Activated CD4-positive, alpha-beta memory T cell treated with anti-CD3 and anti-CD28 coated beads, Interleukin-2, amount 10 ng/mL, durations not matched to agents 7 days and 5 days (primary cell): ENCODE data around the gene HLCS. TPM values are rescaled to one million over a fixed set of nuclear protein-coding genes. Genes with fewer than 3 reads are reported as not detected.

ENCODE experiments used
- CTCF ChIA-PET: fragments of 350-600 bp; sonication (Branson Sonifier 250); formaldehyde crosslinking; loops from one replicate; lab custom pipeline; 2021; ENCODE audit warnings: antibody characterized with exemption, inconsistent platforms; lab: Charles Lee
- POLR2A ChIA-PET: fragments of 350-600 bp; sonication (Branson Sonifier 250); formaldehyde crosslinking; loops from one replicate; lab custom pipeline; 2021; ENCODE audit warnings: antibody characterized with exemption; lab: Charles Lee
- DNase-seq: peaks from one replicate; pipeline ENCODE4 v3.0.0-alpha.2; 2020
- H3K27ac Mint-ChIP-seq: one replicate; pipeline ENCODE4 v1.8.0; 2021; ENCODE audit warnings: mild to moderate bottlenecking, mixed read lengths
- H3K27me3 Mint-ChIP-seq: one replicate; pipeline ENCODE4 v1.8.0; 2021; ENCODE audit warnings: mixed read lengths
- H3K36me3 Mint-ChIP-seq: one replicate; pipeline ENCODE4 v1.8.0; 2021; ENCODE audit warnings: low read depth, mixed read lengths
- H3K4me1 Mint-ChIP-seq: one replicate; pipeline ENCODE4 v1.8.0; 2021; ENCODE audit warnings: mixed read lengths
- H3K4me3 Mint-ChIP-seq: one replicate; pipeline ENCODE4 v1.8.0; 2021; ENCODE audit warnings: mild to moderate bottlenecking, mixed read lengths
- H3K9me3 Mint-ChIP-seq: one replicate; pipeline ENCODE4 v1.8.0; 2021; ENCODE audit warnings: mixed read lengths
- total RNA-seq, 2 experiments: library from RNA; stranded (reverse); gene quantifications; one replicate each; pipeline ENCODE4 v1.2.3, GENCODE V29; 2021

HLCS gene
- total RNA-seq, 2 experiments from 2014 or later, result 13.3 to 13.9 TPM

DNA sequence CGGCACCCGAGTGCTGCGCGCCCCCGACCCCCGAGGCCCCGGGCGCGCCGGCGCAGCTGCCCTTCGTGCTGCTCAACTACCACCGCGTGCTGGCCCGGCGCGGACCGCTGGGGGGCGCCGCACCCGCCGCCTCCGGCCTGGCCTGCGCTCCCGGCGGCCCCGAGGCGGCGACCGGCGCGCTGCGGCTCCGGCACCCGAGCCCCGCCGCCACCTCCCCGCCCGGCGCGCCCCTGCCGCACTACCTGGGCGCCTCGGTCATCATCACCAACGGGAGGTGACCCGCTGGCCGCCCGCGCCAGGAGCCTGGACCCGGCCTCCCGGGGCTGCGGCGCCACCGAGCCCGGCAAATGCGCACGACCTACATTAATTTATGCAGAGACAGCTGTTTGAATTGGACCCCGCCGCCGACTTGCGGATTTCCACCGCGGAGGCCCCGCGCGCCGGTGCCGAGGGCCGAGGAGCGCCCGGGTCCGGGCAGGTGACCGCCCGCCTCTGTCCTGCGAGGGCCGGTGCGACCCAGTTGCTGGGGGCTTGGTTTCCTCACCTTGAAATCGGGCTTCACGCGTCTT lies 218.6 kb downstream of the HLCS start:
- ChIA-PET POLR2A (no interaction called here), CTCF (interaction anchor here (0.8 to 2.1 kb wide), 3 partner anchors 106 to 180 kb away, joined by 3 to 6 read pairs (median 4); no protein-coding TSS in a partner anchor)
- Mint-ChIP-seq H3K36me3 (no peaks in the 10 kb centered on the region), H3K27me3 (peaks cover 34% of the 10 kb centered on the region), H3K4me3 (no peak overlapping the region), H3K27ac (no peak overlapping the region), H3K4me1 (peaks cover 14% of the 10 kb centered on the region), H3K9me3 (no peaks in the 10 kb centered on the region)
- peak; percentile 49 for DNase-seq

GRCh38 chr21:36747041-36747814 lies 219.2 kb downstream of the HLCS start:
- ChIA-PET CTCF (interaction anchor here (0.6 to 2.1 kb wide), 3 partner anchors 107 to 170 kb away, joined by 3 to 6 read pairs (median 4); no protein-coding TSS in a partner anchor), POLR2A (no interaction called here)
- Mint-ChIP-seq H3K4me1 (peaks cover 14% of the 10 kb centered on the region), H3K27me3 (peaks cover 34% of the 10 kb centered on the region), H3K9me3 (no peaks in the 10 kb centered on the region), H3K36me3 (no peaks in the 10 kb centered on the region), H3K4me3 (peak overlapping the region; percentile 47), H3K27ac (no peak overlapping the region)
- DNase-seq, result no peak

GRCh38 chr21:36745459-36745858 lies 221.0 kb downstream of the HLCS start:
- no peak overlapping the region for H3K4me3 Mint-ChIP-seq

DNA sequence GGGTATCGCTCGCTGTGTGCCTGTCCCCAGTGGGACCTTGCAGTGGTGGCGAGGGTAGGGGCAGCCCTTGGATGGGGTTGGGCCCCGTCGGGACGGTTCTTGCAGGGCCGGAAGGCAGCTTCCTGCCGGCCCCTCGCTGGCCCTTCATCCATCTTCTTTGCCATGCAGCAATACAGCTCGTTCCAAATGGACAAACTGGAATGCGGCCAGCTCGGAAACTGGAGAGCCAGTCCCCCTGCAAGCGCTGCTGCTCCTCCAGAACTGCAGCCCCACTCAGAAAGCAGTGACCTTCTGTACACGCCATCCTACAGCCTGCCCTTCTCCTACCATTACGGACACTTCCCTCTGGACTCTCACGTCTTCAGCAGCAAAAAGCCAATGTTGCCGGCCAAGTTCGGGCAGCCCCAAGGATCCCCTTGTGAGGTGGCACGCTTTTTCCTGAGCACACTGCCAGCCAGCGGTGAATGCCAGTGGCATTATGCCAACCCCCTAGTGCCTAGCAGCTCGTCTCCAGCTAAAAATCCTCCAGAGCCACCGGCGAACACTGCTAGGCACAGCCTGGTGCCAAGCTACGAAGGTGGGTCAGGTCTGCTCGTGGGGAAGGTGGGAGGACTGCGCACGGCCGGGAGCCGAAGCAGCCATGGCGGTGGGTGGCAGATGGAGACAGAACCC lies 221.8 kb downstream of the HLCS start:
- H3K4me3 Mint-ChIP-seq, result no peak overlapping the region
- peaks cover 35% of the 10 kb centered on the region for H3K27me3 Mint-ChIP-seq
- H3K27ac Mint-ChIP-seq, result no peak overlapping the region
- no peaks in the 10 kb centered on the region for H3K9me3 Mint-ChIP-seq
- H3K4me1 Mint-ChIP-seq, result peaks cover 14% of the 10 kb centered on the region
- no peaks in the 10 kb centered on the region for H3K36me3 Mint-ChIP-seq
- POLR2A ChIA-PET, result interaction anchor here (1.2 kb wide), 1 partner anchor 17 kb away, joined by 3 read pairs; no protein-coding TSS in a partner anchor
- no peak for DNase-seq
- CTCF ChIA-PET, result no interaction called here

More at GRCh38 chr21:36745459-36745858, 221.0 kb downstream of the HLCS start:
- peaks cover 34% of the 10 kb centered on the region for H3K27me3 Mint-ChIP-seq
- DNase-seq, result no peak
- H3K4me1 Mint-ChIP-seq, result peaks cover 14% of the 10 kb centered on the region
- H3K27ac Mint-ChIP-seq, result no peak overlapping the region
- no peaks in the 10 kb centered on the region for H3K9me3 Mint-ChIP-seq
- ChIA-PET CTCF (no interaction called here), POLR2A (interaction anchor here (1.2 kb wide), 1 partner anchor 17 kb away, joined by 3 read pairs; no protein-coding TSS in a partner anchor)
- no peaks in the 10 kb centered on the region for H3K36me3 Mint-ChIP-seq

DNA sequence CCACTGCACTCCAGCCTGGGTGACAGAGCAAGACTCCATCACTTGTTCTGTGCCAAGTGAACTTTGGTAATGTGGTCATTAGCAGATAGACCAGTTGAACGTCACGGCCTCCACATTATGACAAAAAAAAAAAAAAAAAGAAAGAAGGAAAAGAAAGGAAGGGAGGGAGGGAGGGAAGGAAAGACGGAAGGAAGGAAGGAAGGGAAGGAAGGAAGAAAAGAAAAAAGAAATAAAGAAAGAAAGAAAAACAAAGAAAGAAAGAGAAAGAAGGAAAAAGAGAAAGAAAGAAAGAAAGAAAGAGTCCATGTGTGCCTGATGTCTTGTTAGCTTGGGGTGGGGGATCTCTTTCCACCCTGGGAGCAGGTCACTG lies 222.3 kb downstream of the HLCS start:
- Mint-ChIP-seq H3K27me3 (peaks cover 37% of the 10 kb centered on the region), H3K4me1 (peaks cover 14% of the 10 kb centered on the region), H3K9me3 (no peaks in the 10 kb centered on the region), H3K36me3 (no peaks in the 10 kb centered on the region), H3K27ac (no peak overlapping the region), H3K4me3 (no peak overlapping the region)
- POLR2A ChIA-PET, result no interaction called here
- no peak for DNase-seq
- CTCF ChIA-PET, result no interaction called here

DNA sequence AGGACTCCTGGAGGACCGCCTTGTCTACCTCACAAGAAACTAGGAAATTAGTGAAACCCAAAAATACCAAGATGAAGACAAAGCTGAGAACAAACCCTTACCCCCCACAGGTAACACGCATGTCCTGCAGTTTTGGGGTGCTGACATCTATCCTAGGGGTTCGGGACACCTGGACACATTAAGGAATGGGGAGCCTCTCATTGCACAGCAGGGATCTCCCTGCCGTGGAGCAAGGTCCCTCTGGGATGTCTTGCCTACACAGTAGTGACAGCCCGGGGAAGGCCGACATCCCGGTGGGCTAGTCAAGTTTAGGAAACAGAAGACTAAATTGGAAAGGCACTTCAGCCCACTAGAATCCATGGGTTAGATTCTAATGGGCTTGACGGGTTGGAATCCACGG lies 223.0 kb downstream of the HLCS start:
- Mint-ChIP-seq H3K36me3 (no peaks in the 10 kb centered on the region), H3K4me1 (peaks cover 12% of the 10 kb centered on the region), H3K9me3 (no peaks in the 10 kb centered on the region), H3K4me3 (no peak overlapping the region), H3K27me3 (peaks cover 30% of the 10 kb centered on the region), H3K27ac (no peak overlapping the region)
- ChIA-PET CTCF (no interaction called here), POLR2A (no interaction called here)
- no peak for DNase-seq

- no peak overlapping the region for H3K27ac Mint-ChIP-seq
- peaks cover 27% of the 10 kb centered on the region for H3K27me3 Mint-ChIP-seq
- H3K36me3 Mint-ChIP-seq, result no peaks in the 10 kb centered on the region
- ChIA-PET POLR2A (no interaction called here), CTCF (no interaction called here)
- DNase-seq, result no peak
- H3K4me1 Mint-ChIP-seq, result peaks cover 9% of the 10 kb centered on the region
- H3K9me3 Mint-ChIP-seq, result no peaks in the 10 kb centered on the region
- H3K4me3 Mint-ChIP-seq, result no peak overlapping the region
Measured at GRCh38 chr21:36743008-36743407, 223.5 kb downstream of the HLCS start.

- ChIA-PET POLR2A (no interaction called here), CTCF (no interaction called here)
- H3K27me3 Mint-ChIP-seq, result peaks cover 19% of the 10 kb centered on the region
- peaks cover 1% of the 10 kb centered on the region for H3K4me1 Mint-ChIP-seq
- no peaks in the 10 kb centered on the region for H3K36me3 Mint-ChIP-seq
- H3K4me3 Mint-ChIP-seq, result no peak overlapping the region
- H3K27ac Mint-ChIP-seq, result no peak overlapping the region
- H3K9me3 Mint-ChIP-seq, result no peaks in the 10 kb centered on the region
- DNase-seq, result no peak
Measured at GRCh38 chr21:36741506-36741905, 225.0 kb downstream of the HLCS start.

- peaks cover 3% of the 10 kb centered on the region for H3K9me3 Mint-ChIP-seq
- ChIA-PET POLR2A (no interaction called here), CTCF (no interaction called here)
- no peak overlapping the region for H3K4me3 Mint-ChIP-seq
- no peaks in the 10 kb centered on the region for H3K4me1 Mint-ChIP-seq
- no peak for DNase-seq
- peaks cover 5% of the 10 kb centered on the region for H3K27me3 Mint-ChIP-seq
- H3K27ac Mint-ChIP-seq, result no peak overlapping the region
- H3K36me3 Mint-ChIP-seq, result no peaks in the 10 kb centered on the region
Measured at GRCh38 chr21:36738489-36739126, 227.9 kb downstream of the HLCS start.

- no peaks in the 10 kb centered on the region for H3K4me1 Mint-ChIP-seq
- ChIA-PET CTCF (no interaction called here), POLR2A (no interaction called here)
- H3K4me3 Mint-ChIP-seq, result no peak overlapping the region
- H3K36me3 Mint-ChIP-seq, result no peaks in the 10 kb centered on the region
- peaks cover 5% of the 10 kb centered on the region for H3K27me3 Mint-ChIP-seq
- peaks cover 3% of the 10 kb centered on the region for H3K9me3 Mint-ChIP-seq
- H3K27ac Mint-ChIP-seq, result no peak overlapping the region
- no peak for DNase-seq
Measured at GRCh38 chr21:36735724-36736320, 230.6 kb downstream of the HLCS start.

DNA sequence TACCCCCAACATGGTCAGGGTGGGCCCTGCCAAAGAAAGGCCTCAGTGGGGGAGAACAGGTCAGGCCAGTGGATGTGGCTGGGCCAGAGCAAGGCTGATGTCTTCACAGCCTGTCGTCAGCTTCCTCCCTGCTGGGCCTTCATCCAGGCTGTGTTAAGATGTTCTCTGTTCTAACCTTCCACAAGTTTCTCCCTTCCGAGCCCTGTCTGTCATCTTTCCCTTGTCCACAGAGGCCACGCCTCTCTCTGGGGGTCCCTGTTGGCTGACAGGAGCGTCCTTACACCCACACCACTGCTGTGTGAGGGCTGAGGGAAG lies 231.3 kb downstream of the HLCS start:
- no peaks in the 10 kb centered on the region for H3K4me1 Mint-ChIP-seq
- no peak for DNase-seq
- H3K4me3 Mint-ChIP-seq, result no peak overlapping the region
- H3K27me3 Mint-ChIP-seq, result peaks cover 5% of the 10 kb centered on the region
- ChIA-PET POLR2A (no interaction called here), CTCF (no interaction called here)
- H3K27ac Mint-ChIP-seq, result no peak overlapping the region
- H3K36me3 Mint-ChIP-seq, result no peaks in the 10 kb centered on the region
- H3K9me3 Mint-ChIP-seq, result peaks cover 3% of the 10 kb centered on the region

- H3K4me1 Mint-ChIP-seq, result no peaks in the 10 kb centered on the region
- no peak overlapping the region for H3K27ac Mint-ChIP-seq
- H3K4me3 Mint-ChIP-seq, result no peak overlapping the region
- H3K36me3 Mint-ChIP-seq, result no peaks in the 10 kb centered on the region
- CTCF ChIA-PET, result no interaction called here
- no peak for DNase-seq
- H3K27me3 Mint-ChIP-seq, result peaks cover 3% of the 10 kb centered on the region
- H3K9me3 Mint-ChIP-seq, result peaks cover 3% of the 10 kb centered on the region
- POLR2A ChIA-PET, result no interaction called here
Measured at GRCh38 chr21:36734367-36735200, 231.9 kb downstream of the HLCS start.
